ENCODE results near the gene MEIS2.
"Not testable (repeated sequence)": the region's sequence is repeated elsewhere in the genome, so short reads cannot be mapped to it uniquely, and the experiment has no call there.

The MEIS2 gene

DNA sequence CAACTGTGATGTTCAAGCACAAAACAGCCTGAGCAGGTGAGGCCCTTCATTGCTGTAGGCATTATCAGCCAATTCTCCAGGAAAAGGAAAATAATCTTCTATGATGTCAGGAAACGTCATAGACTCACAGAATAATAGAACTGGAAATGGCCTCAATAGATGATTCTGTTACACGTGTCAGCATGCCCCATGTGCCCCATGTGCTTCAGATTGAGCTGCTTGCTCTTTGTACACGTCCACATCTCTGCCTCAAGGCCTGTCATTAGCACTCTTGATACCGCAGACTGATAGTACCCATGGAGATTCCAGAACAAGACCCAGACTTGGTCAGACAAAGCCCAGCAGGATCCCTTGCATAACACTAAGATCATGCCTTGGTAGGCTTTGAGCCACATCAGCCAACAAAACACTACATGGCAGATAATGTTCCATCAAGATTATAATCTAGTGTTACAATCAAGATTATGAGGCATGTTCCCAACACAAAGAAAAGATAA, 95.9 kb downstream of the MEIS2 start:
- no peak for DNase-seq

DNA sequence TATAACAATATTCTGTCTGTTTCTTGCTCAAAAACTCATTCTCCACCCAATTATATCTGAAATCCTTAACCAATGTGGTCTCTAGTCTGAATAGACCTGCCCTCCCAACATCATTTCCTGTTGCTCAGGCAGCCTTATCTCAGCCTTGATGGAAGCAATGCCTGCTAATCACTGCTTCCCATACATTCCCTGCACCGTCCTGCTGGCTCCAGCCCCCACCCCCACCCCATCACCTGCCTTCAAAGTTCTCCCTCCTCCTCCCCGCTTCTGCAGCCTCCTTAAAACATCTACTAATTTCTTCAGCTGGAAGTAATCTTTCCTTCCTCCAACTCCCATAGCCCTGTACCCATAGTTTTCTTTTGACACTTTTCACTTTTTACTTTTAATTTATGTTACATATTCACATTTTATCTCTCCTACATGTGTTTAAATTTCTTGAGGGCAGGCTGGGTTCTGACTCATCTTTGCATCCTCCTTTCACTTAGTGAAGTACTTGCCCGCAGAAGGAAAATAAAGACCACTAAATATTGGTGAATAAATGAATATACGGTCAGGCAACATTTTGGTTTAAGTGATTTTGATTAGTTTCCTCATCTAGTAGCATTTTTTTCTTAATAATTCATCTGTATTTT, 98.2 kb downstream of the MEIS2 start:
- no peak for DNase-seq

DNA sequence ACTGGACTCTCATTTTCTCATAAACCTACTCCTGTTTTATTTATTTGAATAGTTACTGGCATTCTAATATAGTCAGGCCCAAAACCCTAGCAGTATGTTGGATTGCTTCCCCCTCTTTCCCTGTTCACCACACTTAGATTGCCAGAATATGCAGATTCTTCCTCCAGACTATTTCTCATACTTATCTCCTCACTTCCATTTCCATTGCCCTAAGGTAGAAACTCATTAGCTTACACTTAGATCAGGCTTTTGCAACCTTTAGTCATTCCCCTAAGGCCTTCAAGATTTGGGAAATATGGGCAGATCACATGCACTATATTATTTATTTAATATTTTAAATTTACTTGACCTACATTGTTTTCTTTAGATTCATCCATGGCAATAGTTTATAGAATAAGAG, 98.9 kb downstream of the MEIS2 start:
- no peak for DNase-seq

DNA sequence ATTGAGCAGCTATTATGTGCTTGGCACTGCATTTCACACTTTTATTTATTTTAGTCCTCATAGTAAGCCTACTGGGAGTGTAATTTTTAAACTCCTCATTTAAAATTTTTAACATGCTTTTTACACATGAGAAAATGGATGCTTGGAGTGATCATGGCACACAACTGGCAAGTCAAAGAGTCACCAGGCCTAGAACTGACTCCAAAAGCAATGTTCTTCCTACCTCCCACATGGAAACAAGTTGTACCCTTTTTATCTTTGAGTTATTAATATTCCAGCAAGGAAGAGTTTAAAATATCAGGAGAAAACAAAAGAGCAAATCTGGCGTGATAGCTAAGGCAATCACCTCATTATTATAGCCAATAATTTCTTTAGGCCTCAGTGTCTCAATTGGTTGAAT, 100.6 kb downstream of the MEIS2 start:
- DNase-seq: no peak

DNA sequence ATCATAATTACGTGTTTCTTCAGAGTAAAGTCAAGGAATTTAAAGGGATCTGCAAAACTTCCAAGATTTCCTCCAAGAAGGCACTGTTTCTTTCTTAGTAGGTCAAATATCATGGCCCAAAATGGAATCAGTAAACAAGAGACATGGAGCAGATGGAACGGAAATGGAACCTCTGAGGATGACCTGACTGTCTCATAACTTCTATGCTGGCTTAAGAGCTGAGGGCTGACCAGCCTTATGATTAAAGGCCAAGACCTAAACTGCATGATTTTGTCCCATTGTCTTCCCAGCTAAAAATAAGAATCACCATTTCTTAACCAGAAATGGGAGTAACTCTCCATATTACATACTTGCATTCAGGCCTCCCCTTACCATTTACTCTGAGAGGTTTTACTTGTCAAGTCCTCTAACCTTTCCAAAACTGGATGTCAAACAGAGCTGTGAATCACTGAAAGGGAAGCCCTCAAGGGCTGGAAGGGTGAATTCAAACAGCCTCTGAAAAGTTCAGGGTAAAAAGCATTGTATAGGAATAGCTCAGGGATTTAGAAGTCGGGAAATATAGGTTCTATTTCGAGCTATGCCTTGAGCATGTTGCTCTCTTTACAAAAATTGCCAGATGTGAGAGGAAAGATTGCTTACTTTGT, 103.7 kb downstream of the MEIS2 start:
- no peak for DNase-seq

DNA sequence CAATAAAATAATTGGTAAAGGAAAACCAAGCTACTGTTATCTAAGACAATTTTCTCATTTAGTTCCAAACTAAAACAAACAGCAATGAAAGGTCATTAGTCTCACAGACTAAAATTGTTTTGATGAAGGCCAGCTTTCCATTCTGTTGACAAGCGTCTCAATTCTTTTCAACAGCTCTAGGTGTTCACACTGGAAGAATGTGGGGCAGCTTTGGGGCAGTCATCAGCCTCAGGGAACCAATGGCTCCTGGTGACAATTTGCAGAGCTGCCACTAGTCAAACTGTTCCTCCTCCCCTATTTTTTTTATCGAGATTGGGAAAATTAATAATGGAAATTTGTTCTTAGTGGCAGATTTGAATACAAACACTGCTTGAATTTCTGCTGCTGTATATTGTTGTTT, 104.2 kb downstream of the MEIS2 start:
- no peak for DNase-seq

DNA sequence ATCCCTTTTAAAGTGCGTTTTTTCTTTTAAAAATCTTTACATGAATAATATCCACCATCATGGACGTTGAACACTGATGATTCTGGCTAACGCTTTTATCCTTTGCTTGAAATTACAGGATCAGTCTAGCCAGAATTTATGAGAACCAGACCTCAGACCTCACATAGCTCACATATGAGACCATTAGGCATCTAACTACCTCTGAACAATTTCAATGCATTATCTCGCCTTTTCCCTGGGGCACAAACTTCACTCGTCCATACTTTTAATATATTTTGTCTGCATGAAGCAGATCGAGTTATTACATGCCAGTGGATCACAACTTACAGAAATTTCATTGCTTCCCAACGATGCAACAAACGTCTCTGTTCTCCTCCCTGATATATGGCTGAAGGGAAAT, 105.6 kb downstream of the MEIS2 start:
- DNase-seq: no peak

DNA sequence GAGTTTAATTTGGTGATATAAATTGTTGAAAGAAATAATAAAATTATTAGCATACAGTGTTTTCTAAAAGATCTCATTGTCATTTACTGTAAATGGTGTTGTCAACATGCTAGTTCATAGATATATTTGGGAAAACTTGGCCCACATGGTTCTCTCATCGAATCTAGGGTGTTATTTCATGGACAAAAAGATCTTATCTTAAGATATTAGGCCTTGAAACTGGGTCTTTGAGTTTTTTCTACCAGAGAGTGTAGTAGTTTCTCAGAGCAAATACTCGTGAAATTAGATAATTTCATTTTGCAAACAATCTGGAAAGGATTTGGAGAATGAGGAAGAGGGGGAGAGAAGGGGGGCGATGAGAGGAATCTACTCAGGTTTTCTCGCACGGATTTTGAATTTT, 107.9 kb downstream of the MEIS2 start:
- no peak for DNase-seq

DNA sequence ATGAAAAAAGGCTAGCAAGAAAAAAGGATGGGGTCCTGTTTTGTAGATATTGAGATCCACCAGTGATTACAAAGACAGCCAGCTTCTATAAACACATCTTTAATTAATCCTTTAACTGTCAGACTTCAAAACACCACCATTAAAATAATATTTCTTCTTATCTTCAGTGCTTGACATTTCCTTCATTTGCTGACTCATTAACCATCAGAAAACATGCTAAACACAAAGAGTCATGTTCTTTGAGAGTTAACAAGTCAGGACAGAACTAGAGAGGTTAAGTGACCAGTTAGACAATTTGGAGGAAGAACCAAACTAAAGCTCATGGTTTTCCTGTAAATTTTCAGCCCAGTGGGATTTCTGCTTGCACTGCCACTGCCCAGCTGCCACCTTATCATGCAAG, 111.4 kb downstream of the MEIS2 start:
- DNase-seq: no peak

DNA sequence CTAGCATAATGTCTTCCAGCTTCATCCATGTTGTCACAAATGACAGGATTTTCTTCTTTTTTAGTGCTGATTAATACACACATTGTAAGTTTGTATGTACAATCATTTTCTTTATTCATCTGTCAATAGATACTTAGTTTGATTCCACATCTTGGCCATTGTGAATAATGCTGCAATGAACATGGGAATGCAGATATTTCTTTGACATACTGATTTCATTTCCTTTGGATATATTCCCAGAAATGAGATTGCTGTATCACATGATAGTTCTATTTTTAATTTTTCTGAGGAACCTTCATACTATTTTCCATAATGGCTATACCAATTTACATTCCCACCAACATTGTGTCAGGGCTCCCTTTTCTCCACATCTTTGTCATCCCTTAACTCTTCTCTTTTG, 117.9 kb downstream of the MEIS2 start:
- DNase-seq: no peak

DNA sequence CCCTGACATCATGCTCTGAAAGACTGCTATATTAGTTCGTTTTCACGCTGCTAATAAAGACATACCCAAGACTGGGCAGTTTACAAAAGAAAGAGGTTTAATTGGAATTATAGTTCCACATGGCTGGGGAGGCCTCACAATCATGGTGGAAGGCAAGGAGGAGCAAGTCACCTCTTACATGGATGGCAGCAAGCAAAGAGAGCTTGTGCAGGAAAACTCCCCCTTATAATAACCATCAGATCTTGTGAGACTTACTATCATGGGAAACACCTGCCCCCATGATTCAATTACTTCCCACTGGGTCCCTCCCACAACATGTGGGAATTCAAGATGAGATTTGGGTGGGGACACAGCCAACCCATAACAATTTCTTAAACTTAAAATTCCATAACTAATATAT, 120.1 kb downstream of the MEIS2 start:
- not testable (repeated sequence) for DNase-seq

DNA sequence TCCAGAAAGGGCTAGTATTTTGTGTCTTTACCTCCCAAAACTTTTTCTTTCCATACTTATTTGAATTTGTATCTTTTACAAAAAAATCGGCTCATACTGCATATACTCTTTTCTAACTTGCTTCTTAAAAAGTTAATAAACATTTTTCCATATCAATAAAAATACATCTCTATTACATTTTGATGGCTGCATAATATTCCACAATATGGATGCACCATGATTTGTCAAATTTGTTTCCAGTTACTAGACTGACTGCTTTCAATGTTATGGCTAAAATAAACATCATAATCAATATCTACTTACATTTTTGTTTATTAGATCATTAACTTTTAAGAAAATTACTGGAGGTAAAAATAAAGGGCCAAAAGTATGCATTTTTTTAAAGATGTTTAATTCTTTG, 121.7 kb downstream of the MEIS2 start:
- no peak for DNase-seq

DNA sequence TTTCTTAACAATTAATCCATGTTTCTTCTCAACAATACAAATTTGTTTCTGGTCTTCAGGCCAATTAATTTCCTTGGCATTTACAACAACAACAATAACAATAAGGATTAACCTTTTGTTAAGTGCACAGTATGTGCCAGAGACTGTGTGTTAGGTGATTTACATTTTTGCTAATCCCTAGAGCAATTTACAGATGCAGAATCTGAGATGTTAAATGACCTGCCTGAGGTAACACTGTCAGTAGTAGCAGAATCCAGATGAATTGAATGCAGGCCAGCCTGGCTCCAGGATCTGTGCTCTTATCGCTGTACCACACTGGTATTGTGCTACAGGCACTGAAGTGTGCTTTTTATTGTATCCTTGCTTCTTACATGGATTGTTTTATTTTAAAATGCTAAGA, 122.2 kb downstream of the MEIS2 start:
- no peak for DNase-seq

DNA sequence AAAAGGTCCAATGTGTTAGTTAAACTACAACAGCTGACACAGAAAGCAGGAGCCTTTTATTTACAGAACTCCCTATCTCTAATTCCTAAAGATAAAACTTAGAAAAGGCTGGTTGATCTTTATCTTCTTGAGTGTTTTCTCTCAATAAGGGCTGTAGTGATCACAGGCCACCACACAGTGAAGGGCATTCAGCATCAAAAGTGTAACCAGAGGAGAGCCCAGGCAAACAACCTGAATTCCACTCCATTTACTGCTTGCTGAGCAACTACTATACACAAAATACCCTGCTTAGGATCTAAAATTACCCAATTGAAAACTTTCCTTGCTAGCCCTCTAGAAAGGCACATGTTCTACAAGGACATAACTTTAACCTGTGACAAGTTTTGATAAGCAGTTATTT, 122.7 kb downstream of the MEIS2 start:
- DNase-seq: no peak

DNA sequence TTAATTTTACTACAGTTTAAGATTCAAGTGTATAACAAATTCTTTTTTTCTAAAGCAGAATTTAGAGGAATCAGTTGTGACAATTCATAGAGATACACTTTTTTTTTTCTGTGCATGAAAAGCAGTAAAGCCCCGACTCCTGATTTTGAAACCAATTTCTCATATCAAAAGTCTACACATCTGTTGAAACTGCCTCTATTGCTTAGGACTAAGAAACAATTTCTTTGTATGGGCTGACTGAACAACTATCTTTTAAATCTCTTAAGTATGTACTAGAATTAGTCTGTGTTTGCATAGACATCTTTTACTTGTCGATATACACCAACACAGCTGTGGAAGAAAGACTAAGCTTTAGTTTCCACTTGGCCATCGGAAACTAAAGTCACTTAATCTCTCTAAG, 127.6 kb downstream of the MEIS2 start:
- no peak for DNase-seq

DNA sequence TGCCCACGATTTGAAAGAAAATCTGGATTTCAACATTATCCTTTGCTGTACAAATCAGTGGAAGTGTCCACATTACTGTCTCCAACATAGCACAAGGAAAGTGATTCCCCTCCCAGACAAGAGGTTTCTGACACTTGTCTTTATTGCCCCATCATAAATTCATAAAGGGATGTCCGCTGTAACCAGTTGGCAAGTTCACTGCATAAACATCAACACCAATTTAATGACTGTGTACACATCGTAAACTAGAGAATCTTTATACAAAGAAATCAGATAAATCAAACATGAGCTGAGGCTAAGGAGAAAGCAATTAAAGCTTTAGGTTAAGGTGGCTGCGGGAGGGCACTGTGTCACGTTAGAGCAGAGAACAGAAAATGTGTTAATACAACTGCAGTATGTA, 129.8 kb downstream of the MEIS2 start:
- no peak for DNase-seq

DNA sequence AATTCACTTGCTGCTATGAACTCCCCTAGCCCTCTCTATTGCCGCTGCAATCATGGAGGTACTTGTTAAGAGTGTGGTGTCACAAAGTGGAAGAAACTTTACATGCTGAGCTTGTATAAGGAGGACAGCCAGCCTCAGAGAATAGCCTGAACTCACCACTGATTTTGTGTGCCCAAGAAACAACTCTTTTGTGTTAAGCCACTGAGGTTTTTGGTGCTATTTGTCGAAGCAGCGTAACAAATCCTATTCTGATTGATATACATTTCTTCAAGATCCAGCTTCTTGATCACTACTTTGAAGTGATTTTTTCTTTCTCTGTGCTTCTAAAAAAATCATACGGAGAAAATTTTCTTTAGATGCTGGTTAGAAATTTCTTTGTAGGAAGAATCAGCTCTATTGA, 132.4 kb downstream of the MEIS2 start:
- no peak for DNase-seq

DNA sequence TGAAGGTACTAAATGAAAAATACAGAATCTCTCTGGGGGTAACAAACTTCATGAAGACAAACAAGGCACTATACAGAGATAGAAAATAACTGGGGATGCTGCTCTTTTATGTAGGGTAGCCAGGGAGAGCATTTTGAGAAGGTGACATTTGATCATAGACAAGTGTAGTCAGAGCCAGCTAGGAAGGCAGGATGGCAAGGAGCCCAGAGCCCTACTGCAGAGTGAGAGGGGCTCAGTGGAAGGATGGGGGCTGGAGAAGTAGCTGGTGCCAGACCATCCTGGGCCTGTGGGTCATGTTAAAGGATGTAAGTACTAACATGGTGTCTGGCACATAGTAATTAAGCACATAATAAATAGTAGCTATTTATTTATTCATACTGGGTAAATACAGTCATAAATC, 133.6 kb downstream of the MEIS2 start:
- no peak for DNase-seq

DNA sequence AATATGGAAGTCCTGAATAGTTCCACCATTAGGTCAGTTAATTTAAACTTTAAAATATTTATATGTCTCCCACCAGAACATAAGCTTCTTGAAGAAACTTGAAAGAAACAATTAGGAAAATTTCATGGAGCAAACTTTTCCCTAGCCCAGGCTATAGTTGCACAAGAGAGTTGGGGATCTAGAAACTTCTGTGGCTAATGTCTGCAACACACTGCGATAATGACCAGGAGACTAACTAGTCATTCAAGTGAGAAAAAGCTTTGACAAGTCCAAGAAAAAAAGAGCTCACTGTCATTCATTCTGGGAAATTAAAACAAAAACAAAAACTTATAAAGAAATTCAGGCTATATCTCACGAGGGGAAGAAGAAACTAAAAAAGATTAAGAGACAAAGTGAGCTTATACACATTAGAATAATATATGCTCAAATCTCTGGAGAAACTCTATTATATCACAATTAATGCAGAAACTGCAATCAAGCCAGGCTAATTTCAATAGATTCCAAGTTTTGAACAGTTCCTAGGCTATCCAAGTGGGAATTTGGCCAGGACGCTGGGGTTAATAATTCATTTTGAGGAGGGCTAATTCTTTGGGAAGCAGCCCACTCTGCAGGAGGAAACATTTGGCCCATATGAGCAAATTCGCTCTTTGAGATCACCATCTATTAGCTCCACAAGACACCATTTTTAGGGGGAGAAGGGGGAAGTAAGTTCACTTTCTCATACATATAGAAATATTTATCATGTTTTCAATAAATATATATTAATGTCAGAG, 134.6 kb downstream of the MEIS2 start:
- no peak for DNase-seq

DNA sequence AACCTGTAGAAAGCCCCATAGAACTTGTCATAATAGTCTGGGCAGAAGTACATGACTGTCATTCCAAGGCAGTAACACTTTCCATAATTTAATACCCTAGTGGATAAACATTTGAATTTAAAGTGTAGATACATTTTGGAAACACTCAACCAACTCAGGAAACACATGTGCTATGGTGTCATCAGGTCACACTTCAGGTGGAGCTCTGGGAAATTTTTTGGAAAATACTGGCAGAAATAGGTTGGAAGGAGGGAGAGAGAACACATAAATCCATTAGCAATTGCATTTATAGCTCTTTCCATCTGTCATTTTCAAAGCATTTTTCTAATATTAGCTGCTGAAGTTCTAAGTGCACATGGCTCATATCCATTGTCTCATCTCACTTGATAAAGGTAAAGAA, 135.7 kb downstream of the MEIS2 start:
- no peak for DNase-seq

DNA sequence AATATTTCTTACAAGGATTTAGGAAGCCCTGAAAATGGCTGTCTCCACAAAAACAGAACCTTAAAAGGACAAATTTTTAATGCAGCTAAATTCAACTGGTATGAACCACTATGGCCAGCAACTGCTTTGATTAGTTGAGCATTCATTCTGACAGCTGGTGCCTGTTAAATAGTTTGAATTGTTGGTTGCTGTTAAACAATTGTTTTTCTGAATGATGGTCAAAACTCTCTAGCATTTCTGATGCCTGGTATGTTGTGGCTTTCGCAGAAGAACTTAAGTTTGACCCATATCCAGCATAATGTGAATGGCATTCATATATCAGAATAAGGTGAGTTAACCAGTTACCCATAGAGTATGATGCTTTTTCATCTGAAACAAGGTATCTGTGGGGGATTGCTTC, 138.4 kb downstream of the MEIS2 start:
- no peak for DNase-seq

DNA sequence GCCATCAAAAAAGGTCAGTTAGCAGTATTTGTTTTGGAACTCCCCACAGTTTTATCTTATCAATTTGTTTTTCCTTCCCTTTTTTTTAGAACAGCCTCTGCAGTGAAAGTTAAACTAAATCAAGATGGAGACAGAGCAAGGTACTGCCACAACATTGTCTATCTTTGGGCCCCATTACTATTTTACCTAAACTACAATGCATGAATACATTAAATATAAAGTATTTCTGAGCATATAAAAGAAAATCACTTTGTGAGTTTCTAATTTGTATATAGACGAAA, 139.5 kb downstream of the MEIS2 start:
- DNase-seq: no peak

DNA sequence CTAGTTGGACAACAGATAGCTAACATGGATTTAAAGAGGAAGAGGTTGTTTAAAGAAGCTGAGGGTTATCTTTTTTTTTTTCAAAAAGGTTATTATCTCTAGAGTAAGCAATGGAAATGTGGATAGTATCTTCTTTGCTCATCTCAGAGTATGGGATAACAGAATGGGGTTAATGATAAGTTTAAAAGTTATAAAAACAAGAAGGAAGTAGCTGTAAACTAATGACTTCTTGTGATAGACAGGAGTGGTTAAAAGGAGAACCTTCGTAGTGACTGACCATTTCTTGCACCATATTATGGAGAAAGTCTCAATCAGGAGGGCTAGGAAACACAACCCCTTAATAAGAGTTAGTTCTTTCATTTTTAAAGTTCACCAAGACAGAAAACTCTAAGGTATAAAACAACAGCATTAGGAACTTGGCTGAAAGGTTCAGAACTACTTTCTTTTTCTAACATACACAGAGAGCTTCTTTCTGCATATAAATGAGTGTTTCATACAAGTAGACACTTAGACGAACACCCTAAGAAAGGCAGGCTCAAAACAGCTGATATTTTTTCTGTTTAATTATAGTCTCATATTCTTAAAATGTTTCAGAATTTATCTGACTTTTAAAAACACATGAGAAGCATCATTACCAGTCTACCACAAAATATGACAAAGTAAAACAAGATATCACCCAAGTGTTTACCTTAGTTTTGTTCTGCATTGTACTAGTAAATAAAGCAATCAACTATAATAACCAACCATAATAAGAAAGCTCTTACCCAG, 140.0 kb downstream of the MEIS2 start:
- DNase-seq: no peak

DNA sequence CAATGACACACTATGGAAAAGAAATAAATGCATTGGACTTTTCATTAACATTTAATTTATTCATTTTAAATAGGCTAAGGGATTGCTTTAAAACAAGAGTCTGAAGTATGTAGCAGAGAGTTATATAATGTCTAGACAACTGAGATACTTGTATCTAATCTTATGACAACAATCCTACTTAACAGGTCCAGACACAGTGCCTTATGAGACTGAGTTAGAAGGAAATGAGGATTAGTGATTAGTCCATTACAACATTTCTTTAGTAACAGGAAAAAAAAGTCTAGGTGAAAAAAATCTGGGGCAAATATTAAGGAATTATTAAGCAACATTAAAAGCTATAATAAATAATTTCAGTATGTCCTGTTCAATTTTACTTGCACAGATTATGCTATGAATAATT, 140.6 kb downstream of the MEIS2 start:
- DNase-seq: no peak

Data from activated naive CD4-positive, alpha-beta T cell (primary cell).